Neuronal stem cell (in vitro differentiated cells): Measurements from ENCODE around the gene CYRIA.

Source experiments
- DNase-seq: peaks from one replicate; pipeline ENCODE4 v3.0.0-alpha.2; 2013; ENCODE audit warnings: low spot score
- H2AFZ ChIP-seq: one replicate; pipeline ENCODE4 v1.6.1; 2013; ENCODE audit warnings: mild to moderate bottlenecking, low read length, inconsistent platforms
- H2AK5ac ChIP-seq: 2 replicates; pipeline ENCODE4 v1.6.1; 2013; ENCODE audit warnings: low read depth, mild to moderate bottlenecking, inconsistent platforms, low read length, moderate library complexity, mixed read lengths
- H2BK120ac ChIP-seq: 2 replicates; pipeline ENCODE4 v1.6.1; 2013; ENCODE audit warnings: low read depth, mild to moderate bottlenecking, inconsistent platforms, low read length, moderate library complexity, mixed read lengths
- H2BK12ac ChIP-seq: one replicate; pipeline ENCODE4 v1.6.1; 2013; ENCODE audit warnings: low read length, inconsistent platforms
- H2BK15ac ChIP-seq: 2 replicates; pipeline ENCODE4 v1.6.1; 2013; ENCODE audit warnings: mild to moderate bottlenecking, low read length, inconsistent platforms, mixed read lengths
- H2BK5ac ChIP-seq: one replicate; pipeline ENCODE4 v1.6.1; 2013; ENCODE audit warnings: inconsistent platforms, mild to moderate bottlenecking, low read length, moderate library complexity
- H3K14ac ChIP-seq: one replicate; pipeline ENCODE4 v1.6.1; 2013; ENCODE audit warnings: low read length, inconsistent platforms
- H3K18ac ChIP-seq: 2 replicates; pipeline ENCODE4 v1.6.1; 2013; ENCODE audit warnings: low read length, inconsistent platforms
- H3K23ac ChIP-seq: 2 replicates; pipeline ENCODE4 v1.6.1; 2013; ENCODE audit warnings: low read depth, mild to moderate bottlenecking, mixed read lengths, low read length, inconsistent platforms; ENCODE audit not compliant: poor library complexity
- H3K27ac ChIP-seq: replicated peaks from 3 replicates; pipeline ENCODE4 v1.5.1; 2013; ENCODE audit warnings: low read length, inconsistent platforms
- H3K27me3 ChIP-seq, 3 experiments: 2 replicates each; pipeline ENCODE4 v1.6.1; 2013; ENCODE audit warnings: low read length in 3 of 3, mild to moderate bottlenecking in 2 of 3, inconsistent platforms in 1 of 3, low read depth in 1 of 3, mixed read lengths in 1 of 3, moderate library complexity in 1 of 3; ENCODE audit not compliant: control insufficient read depth in 3 of 3, insufficient read depth in 3 of 3
- H3K36me3 ChIP-seq, 2 donors: replicated peaks in 1 of 2; 2 replicates each; pipeline ENCODE4 v1.6.1; 2013; ENCODE audit warnings: low read length in 2 of 2; ENCODE audit not compliant: control insufficient read depth in 2 of 2, insufficient read depth in 2 of 2
- H3K4ac ChIP-seq: 2 replicates; pipeline ENCODE4 v1.6.1; 2013; ENCODE audit warnings: inconsistent platforms, mild to moderate bottlenecking, low read length, moderate library complexity
- H3K4me1 ChIP-seq, 2 donors: 1 replicate in 1 of 2; 2 replicates in 1 of 2; pipeline ENCODE4 v1.6.1; 2013; ENCODE audit warnings: low read length in 2 of 2, low read depth in 1 of 2; ENCODE audit not compliant: control insufficient read depth in 2 of 2, insufficient read depth in 1 of 2
- H3K4me2 ChIP-seq: one replicate; pipeline ENCODE4 v1.6.1; 2013; ENCODE audit warnings: mild to moderate bottlenecking, low read length, inconsistent platforms; ENCODE audit not compliant: insufficient read depth, poor library complexity, severe bottlenecking
- H3K4me3 ChIP-seq, 2 donors: 2 replicates each; pipeline ENCODE4 v1.5.1; 2013; ENCODE audit warnings: low read length in 2 of 2, mild to moderate bottlenecking in 2 of 2, inconsistent platforms in 1 of 2, moderate library complexity in 1 of 2
- H3K79me1 ChIP-seq: one replicate; pipeline ENCODE4 v1.6.1; 2013; ENCODE audit warnings: low read depth, mild to moderate bottlenecking, inconsistent platforms, low read length, moderate library complexity
- H3K9ac ChIP-seq: one replicate; pipeline ENCODE4 v1.6.1; 2013; ENCODE audit warnings: mild to moderate bottlenecking, low read depth, low read length, inconsistent platforms; ENCODE audit not compliant: poor library complexity
- H3K9me3 ChIP-seq, 2 donors: replicated peaks in 1 of 2; 2 replicates each; pipeline versions ENCODE3 to v1.6.1; 2013; ENCODE audit warnings: low read length in 2 of 2, mild to moderate bottlenecking in 2 of 2, inconsistent platforms in 1 of 2, low read depth in 1 of 2, mixed read lengths in 1 of 2, moderate library complexity in 1 of 2; ENCODE audit not compliant: control insufficient read depth in 2 of 2, insufficient read depth in 1 of 2
- H4K8ac ChIP-seq: one replicate; pipeline ENCODE4 v1.6.1; 2013; ENCODE audit warnings: low read depth, mild to moderate bottlenecking, inconsistent platforms, low read length, moderate library complexity
- H4K91ac ChIP-seq: one replicate; pipeline ENCODE4 v1.6.1; 2013; ENCODE audit warnings: low read length, low read depth, mild to moderate bottlenecking, inconsistent platforms; ENCODE audit not compliant: poor library complexity
- WGBS, 2 donors: extraction: QIAGEN DNeasy Blood & Tissue Kit; methylation state at CpG; one replicate each; pipeline ENCODE4 v1.1.7; 2013; ENCODE audit warnings: missing lambda C conversion rate in 2 of 2, mixed read lengths in 1 of 2; ENCODE audit not compliant: insufficient read length in 2 of 2, insufficient replicate concordance in 1 of 2; ENCODE audit errors: extremely low coverage in 2 of 2; 5-methylcytosine and 5-hydroxymethylcytosine counted together

CYRIA gene

DNA sequence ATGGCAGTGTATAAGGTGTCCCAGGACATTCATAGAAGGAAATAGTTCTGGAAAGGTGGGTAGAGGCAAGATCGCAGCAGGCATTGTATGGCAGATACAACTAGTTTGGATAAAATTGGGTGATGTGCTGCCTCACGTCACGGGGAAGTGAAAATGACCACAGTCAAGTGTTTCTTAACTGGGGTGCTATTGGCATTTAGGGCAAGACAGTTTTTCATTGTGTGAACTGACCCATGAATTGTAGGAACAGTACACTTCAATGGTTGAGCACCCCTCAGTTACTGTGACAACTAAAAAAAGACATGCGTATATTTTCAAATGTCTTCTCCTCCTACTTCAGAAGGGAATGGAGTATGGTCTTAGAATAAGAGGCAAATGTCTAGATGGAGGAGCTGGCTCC is 22.3 kb upstream of the CYRIA start:
- no peaks in the 10 kb centered on the region for H3K9me3 ChIP-seq
- H3K4me1 ChIP-seq: peaks cover 0 to 5% of the 10 kb centered on the region in 2 donors
- no peak overlapping the region for H3K9ac ChIP-seq
- no peak overlapping the region for H3K4me2 ChIP-seq
- WGBS, 2 donors: no CpG with 5 or more reads among the region's 4 CpGs
- H2AFZ ChIP-seq: no peak overlapping the region
- no peak overlapping the region for H3K14ac ChIP-seq
- H2AK5ac ChIP-seq: no peak overlapping the region
- no peak overlapping the region for H2BK12ac ChIP-seq
- no peak for DNase-seq
- H3K27me3 ChIP-seq: peaks cover 0 to 14% (median 0%) of the 10 kb centered on the region in 3 experiments
- no peak overlapping the region for H2BK5ac ChIP-seq
- no peaks in the 10 kb centered on the region for H3K79me1 ChIP-seq
- no peak overlapping the region for H3K27ac ChIP-seq
- H2BK120ac ChIP-seq: no peak overlapping the region
- H4K8ac ChIP-seq: no peak overlapping the region
- no peak overlapping the region for H3K18ac ChIP-seq
- no peak overlapping the region for H3K4ac ChIP-seq
- no peak overlapping the region for H2BK15ac ChIP-seq
- H3K23ac ChIP-seq: no peak overlapping the region
- H3K4me3 ChIP-seq: no peak overlapping the region
- no peak overlapping the region for H4K91ac ChIP-seq
- no peaks in the 10 kb centered on the region for H3K36me3 ChIP-seq

GRCh38 chr2:16687222-16687621 is 21.6 kb upstream of the CYRIA start:
- Histone ChIP-seq H3K4me1 (peaks cover 0 to 5% of the 10 kb centered on the region in 2 donors), H3K23ac (no peak overlapping the region), H4K8ac (no peak overlapping the region), H2BK5ac (no peak overlapping the region), H3K4me3 (no peak overlapping the region), H3K27ac (no peak overlapping the region), H3K36me3 (no peaks in the 10 kb centered on the region), H2AK5ac (no peak overlapping the region), H3K4me2 (no peak overlapping the region), H3K9ac (no peak overlapping the region), H2AFZ (no peak overlapping the region), H3K18ac (no peak overlapping the region), H3K27me3 (peaks cover 0 to 14% (median 0%) of the 10 kb centered on the region in 3 experiments), H2BK12ac (no peak overlapping the region), H3K4ac (no peak overlapping the region), H4K91ac (no peak overlapping the region), H3K9me3 (no peaks in the 10 kb centered on the region), H2BK15ac (no peak overlapping the region), H3K79me1 (no peaks in the 10 kb centered on the region), H3K14ac (no peak overlapping the region), H2BK120ac (no peak overlapping the region)
- DNase-seq: no peak
- no CpG with 5 or more reads among the region's 1 CpG for WGBS, 2 donors

GRCh38 chr2:16686641-16687040 is 21.0 kb upstream of the CYRIA start:
- Histone ChIP-seq H3K4me3 (no peak overlapping the region), H2AFZ (no peak overlapping the region), H4K8ac (no peak overlapping the region), H3K4me2 (no peak overlapping the region), H3K27ac (no peak overlapping the region), H3K18ac (no peak overlapping the region), H3K9ac (no peak overlapping the region), H2BK5ac (no peak overlapping the region), H4K91ac (no peak overlapping the region), H3K4ac (no peak overlapping the region), H2AK5ac (no peak overlapping the region), H3K14ac (no peak overlapping the region), H3K27me3 (peaks cover 0 to 14% (median 0%) of the 10 kb centered on the region in 3 experiments), H3K4me1 (peaks cover 0 to 5% of the 10 kb centered on the region in 2 donors), H3K23ac (no peak overlapping the region), H3K36me3 (no peaks in the 10 kb centered on the region), H3K79me1 (no peaks in the 10 kb centered on the region), H3K9me3 (no peaks in the 10 kb centered on the region), H2BK12ac (no peak overlapping the region), H2BK15ac (no peak overlapping the region), H2BK120ac (no peak overlapping the region)
- DNase-seq: no peak
- no CpG with 5 or more reads among the region's 2 CpGs for whole genome bisulfite sequencing, 2 donors

GRCh38 chr2:16685340-16685715 is 19.7 kb upstream of the CYRIA start:
- no peak overlapping the region for H2BK5ac ChIP-seq
- H2BK15ac ChIP-seq: no peak overlapping the region
- no peak overlapping the region for H3K4me2 ChIP-seq
- H4K8ac ChIP-seq: no peak overlapping the region
- no peaks in the 10 kb centered on the region for H3K79me1 ChIP-seq
- H4K91ac ChIP-seq: no peak overlapping the region
- peaks cover 0 to 2% of the 10 kb centered on the region in 2 donors for H3K9me3 ChIP-seq
- no peak overlapping the region for H3K4me3 ChIP-seq
- H3K9ac ChIP-seq: no peak overlapping the region
- no peak overlapping the region for H2BK12ac ChIP-seq
- H3K27me3 ChIP-seq: peaks cover 0 to 14% (median 0%) of the 10 kb centered on the region in 3 experiments
- no peak overlapping the region for H2AFZ ChIP-seq
- H3K4me1 ChIP-seq: peaks cover 0 to 5% of the 10 kb centered on the region in 2 donors
- no peaks in the 10 kb centered on the region for H3K36me3 ChIP-seq
- no peak overlapping the region for H3K14ac ChIP-seq
- H2AK5ac ChIP-seq: no peak overlapping the region
- H3K4ac ChIP-seq: no peak overlapping the region
- no peak overlapping the region for H3K18ac ChIP-seq
- H2BK120ac ChIP-seq: no peak overlapping the region
- no peak for DNase-seq
- no peak overlapping the region for H3K27ac ChIP-seq
- no peak overlapping the region for H3K23ac ChIP-seq
